Measurements from ENCODE around the gene CFAP157.

CFAP157 gene

DNA sequence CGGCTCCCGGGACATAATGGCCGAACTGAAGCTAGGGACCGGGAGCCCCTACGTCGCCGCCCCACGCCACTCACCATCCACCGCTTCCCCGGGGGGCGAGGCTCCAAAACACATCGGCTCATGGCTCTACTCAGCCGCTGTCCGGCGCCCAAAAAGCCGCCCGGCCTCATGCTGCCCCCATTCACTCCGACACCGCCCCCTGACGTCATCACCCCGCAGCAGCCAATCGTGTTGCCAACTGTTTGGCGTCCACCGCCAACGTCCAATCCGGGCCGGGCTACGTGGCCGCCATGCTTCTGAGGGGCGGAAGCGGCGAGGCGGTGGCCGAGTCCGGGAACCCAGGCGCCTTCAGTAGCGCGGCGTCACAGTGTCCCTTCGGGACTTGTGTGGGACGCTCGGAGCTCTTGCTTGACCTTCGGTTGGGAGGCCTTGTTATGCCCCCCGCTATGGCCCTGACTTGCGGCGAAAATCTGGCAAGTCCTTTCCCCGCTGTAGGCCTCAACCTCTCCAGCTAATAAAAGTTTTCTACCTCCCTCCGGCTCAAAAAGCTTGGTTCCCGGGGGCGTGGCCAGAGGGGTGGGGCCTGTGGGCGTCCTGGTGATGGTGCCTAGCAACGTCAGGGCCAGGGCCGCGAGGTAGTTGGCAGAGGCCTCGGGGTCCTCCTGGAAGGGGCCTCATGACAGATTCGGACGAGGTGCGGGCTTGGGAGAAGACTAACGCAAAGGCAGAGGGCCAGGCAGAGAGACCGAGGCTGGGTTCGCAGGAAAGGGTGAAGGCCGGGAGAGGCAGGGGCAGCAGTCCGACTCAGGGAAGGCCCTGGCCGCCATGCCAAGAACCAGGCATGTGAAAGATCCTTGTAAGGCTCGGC, 8.9 kb downstream of the CFAP157 start, which contains the start of the genes PTRH1 and TTC16:
Gene PTRH1, minus strand, starts transcription at position 194 of the 868 bp plus-strand sequence. Its CDS starts 24 bp downstream, at position 170.
Gene TTC16, plus strand, starts transcription at position 610 of the 868 bp plus-strand sequence. Its CDS starts 67 bp downstream, at position 677.
- DNase-seq (ENCODE audit: low spot score) = peak; percentile 99

- no peak for DNase-seq (ENCODE audit: low spot score)
These were observed 9.6 kb downstream of the CFAP157 start for GRCh38 chr9:127716412-127716811.

DNA sequence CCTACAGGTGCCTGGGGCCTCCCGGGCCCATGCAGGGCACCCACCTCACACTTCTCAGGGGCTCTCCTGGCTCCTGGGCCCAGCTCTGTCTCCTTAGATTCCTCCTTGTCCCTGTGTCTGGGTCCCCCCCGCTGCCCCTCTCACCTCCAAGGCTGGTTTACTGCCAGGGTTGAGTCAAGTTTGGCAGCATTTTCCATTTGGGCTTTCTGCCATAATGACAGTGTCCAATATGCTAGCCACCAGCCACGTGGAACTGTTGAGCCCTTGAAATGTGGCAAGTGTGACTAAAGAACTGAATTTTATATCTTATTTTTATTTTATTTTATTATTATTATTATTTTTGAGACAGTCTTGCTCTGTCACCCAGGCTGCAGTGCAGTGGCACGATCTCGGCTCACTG, 11.0 kb downstream of the CFAP157 start:
- DNase-seq (ENCODE audit: low spot score) = no peak

GRCh38 chr9:127720031-127720864, 13.5 kb downstream of the CFAP157 start:
- DNase-seq (ENCODE audit: low spot score) = no peak

DNA sequence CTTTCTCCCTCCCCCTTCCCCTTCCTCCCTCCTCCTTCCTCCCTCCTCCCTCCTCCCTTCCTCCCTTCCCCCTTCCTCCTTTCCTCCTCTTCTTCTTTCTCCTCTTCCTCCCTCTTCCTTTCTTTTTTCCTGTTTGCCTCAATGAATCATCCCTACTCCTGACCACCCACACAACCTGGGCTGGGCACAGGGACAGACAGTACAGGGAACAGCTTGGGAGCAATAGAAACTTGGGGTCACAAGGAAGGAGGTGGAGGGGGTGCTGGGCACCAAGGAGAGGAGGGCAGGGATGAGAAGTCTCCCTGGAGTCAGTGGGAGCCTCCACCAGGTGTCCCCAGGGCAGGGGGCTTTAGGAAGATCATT, 14.1 kb downstream of the CFAP157 start:
- no peak for DNase-seq (ENCODE audit: low spot score)

GRCh38 chr9:127721391-127721821, 14.6 kb downstream of the CFAP157 start:
- DNase-seq (ENCODE audit: low spot score) = no peak

DNA sequence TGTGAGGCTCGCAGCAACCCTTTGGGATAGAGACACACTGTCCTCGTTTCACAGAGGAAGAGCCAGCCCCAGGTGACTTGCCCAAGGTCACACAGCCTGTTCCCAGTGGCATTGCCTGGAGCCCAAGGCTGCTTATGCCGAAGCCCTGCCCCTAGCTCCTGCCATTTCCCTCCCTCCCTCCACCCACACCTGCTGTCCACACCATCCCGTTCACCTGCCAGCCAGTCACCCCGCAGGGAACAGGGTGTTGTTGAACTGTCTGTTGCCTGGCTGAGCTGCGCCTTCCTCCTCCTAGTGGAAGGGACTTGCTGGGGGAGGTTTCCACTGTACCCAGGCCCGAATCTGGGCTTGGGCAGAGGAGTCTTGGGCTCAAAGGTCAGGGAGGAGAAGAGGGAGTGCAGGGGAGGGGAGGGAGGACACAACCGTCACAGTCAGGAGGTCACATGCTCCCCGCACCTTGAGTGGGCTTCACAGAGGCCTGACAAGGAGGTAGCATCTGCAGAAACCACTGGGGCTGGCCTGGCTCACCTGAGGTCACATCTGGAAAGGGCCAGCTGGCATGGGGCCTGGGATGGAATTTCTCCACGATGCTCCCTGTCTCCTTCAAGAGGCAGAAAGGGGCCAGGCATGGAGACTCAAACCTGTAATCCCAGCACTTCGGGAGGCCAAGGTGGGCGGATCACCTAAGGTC, 15.4 kb downstream of the CFAP157 start:
- no peak for DNase-seq (ENCODE audit: low spot score)

DNA sequence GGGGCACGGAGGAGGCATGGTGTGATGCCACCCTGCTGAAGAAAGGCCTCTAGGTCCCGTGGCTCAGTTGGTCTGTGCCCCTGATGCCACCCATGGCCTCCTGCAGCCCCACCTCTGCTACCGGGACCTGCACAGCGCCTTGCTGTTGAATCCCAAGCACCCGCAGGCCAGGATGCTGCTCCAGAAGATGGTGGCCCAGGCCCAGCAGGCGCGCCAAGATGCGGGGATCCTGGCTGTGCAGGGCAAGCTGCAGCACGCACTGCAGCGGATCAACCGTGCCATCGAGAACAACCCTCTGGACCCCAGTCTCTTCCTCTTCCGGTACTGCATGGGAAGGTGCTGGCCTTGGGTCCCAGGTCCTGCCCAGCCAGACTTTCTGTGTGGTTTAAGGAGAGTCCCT, 16.2 kb downstream of the CFAP157 start:
- no peak for DNase-seq (ENCODE audit: low spot score)

DNA sequence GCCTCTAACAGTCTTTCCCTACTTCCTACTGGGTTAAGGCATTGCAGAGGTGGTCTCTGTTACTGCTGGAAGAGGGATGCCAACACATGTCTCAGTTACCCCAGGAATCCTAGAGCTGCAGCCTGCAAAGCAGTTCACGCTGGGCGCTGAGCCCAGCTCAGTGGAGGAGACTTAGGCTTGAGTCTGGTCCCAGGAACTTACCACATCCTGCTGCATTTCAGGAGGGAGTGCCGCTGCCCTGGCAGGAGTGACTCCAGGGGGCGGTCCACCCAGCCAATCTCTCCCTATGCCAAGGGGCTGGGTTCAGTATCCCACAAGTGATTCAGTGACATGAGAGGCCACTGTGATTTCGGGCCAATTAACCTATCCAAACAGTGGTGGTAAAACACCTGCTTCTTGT, 16.7 kb downstream of the CFAP157 start:
- DNase-seq (ENCODE audit: low spot score) = peak; percentile 87

DNA sequence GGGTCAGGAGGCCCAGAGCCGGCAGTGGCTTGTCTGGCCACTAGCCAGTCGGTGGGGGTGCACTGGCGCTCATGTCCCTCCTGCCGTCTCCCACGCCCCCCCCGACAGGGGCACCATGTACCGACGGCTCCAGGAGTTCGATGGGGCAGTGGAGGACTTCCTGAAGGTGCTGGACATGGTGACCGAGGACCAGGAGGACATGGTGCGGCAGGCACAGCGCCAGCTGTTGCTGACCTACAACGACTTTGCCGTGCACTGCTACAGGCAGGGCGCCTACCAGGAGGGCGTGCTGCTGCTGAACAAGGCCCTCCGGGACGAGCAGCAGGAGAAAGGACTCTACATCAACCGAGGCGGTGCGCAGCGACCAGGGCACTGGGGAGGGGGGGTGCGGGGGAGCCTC, 17.2 kb downstream of the CFAP157 start:
- DNase-seq (ENCODE audit: low spot score) = no peak

DNA sequence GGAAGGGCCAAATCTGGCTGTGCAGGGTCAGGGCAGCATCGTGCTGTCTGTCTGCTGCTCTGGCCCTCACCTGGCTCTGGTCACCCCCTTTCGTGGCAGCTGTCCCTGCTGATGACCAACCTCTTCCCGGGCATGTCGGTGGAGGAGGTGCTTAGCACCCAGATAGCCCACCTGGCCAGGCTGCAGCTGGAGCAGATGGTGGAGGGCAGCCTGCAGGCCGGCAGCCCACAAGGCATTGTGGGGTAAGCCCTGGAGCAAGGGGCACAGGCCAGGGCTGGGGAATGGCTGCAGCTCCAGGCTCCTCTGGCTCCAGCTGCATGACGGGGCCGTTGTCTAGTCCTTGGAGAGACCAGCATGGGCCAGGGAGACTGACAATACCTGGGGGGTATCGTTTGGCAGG, 20.1 kb downstream of the CFAP157 start:
- no peak for DNase-seq (ENCODE audit: low spot score)

GRCh38 chr9:127728808-127729207, 22.0 kb downstream of the CFAP157 start:
- DNase-seq (ENCODE audit: low spot score) = no peak

GRCh38 chr9:127729522-127730256, 22.9 kb downstream of the CFAP157 start:
- DNase-seq (ENCODE audit: low spot score) = no peak

DNA sequence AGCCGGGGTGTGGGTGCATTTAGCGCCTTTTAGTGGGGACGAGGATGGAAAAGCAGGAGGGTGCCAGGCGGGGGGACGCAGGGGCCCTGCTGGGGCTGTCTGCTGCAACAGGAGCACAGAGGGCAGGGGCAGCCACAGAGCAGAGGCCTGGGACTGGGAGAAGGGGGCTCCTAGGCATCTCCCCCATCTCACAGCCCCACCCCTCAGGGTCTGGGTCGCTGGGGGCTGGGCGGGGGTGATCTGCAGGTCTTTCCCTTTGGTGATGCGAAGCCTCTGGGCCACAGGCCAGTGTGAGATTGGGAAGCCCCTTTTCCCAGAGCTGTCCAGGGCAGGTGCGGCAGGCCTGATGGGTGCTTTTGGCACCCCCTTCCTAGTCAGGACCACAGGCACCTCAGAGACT, 23.5 kb downstream of the CFAP157 start:
- DNase-seq (ENCODE audit: low spot score) = no peak

GRCh38 chr9:127730799-127731410, 24.1 kb downstream of the CFAP157 start:
- no peak for DNase-seq (ENCODE audit: low spot score)

- DNase-seq (ENCODE audit: low spot score) = no peak
These were observed 25.1 kb downstream of the CFAP157 start for GRCh38 chr9:127731938-127732337.

GRCh38 chr9:127732444-127732843, 25.7 kb downstream of the CFAP157 start:
- no peak for DNase-seq (ENCODE audit: low spot score)

GRCh38 chr9:127733614-127734013, 26.8 kb downstream of the CFAP157 start:
- no peak for DNase-seq (ENCODE audit: low spot score)

DNA sequence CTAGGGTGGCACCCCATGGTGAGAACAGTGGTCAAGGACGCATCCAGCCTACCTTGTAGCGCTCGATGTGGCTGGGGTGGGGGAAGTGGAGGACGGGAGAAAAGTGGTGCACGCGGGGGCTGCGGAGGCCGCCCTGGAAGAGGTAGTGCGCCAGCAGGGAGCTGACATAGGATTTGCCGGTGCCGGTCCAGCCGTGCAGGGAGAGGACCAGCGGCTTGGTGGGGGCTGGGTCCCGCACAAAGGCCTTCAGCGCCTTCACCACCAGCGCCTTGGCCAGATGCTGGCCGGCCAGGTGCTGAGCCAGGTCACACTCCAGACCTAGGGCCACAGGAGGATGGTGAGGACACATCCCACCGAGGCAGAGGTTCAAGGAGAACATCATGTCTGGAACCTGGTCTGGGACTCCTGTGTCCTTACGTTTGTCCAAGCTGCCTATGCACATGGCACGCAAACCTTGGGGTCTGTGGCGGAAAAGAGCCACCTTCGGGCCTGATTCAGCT, 27.5 kb downstream of the CFAP157 start:
- DNase-seq (ENCODE audit: low spot score) = no peak

DNA sequence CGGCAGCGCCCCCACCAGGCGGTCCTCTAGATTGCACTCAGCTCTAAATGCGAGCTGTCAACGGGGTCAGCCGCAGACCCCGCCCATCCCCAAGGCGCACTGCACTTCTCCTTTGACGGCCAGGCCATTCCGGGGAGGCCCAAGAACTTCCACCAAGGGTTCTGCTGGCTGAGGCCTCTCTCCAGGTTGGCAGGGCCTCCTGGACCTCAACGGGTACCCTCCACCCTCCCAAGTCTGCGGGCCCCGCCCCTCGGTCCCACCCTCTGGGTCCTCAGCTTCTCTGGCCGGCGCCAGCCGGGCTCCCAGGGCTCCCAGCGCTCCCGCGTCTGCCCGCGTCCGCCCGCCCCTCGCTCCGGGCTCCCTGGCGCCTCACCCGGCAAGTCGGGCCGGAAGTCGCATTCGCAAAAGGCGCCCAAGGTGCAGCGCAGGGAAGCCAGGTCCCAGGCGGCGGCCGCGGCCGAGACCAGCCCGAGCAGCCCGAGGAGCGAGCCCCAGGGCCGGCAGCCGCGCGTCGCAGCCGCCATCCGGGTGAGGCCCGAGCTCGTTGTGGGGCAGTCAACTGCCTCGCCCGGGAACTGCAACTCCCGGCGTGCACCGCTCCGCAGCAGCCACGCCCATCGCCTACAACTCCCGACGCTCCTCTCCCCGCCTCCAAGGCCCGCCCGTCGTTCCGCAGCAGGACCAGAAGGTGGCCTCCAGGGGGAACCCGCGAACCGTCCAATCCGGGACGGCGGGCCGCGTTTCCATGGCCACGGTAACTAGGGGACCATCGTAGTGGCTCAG, 28.1 kb downstream of the CFAP157 start, which contains the start of gene TOR2A:
Gene TOR2A, minus strand, starts transcription at position 548 of the 783 bp plus-strand sequence. Its CDS starts 24 bp downstream, at position 524.
- DNase-seq (ENCODE audit: low spot score) = peak; percentile 99

Measured in GM03348 (cell line).